Stomach (tissue), 9 donors: ENCODE data around the gene SPIRE2. TPM values are rescaled to one million over a fixed set of nuclear protein-coding genes. Genes with fewer than 3 reads are reported as not detected.

Experiments used
- DNase-seq, 2 donors: peaks; one replicate each; pipeline versions ENCODE4 v3.0.0 to v3.0.0-alpha.2; 2013 to 2019
- H3K27ac ChIP-seq, 5 donors: fragments of 200-600 bp in 4 of 5; sonication (generic) in 4 of 5; one replicate each; pipeline ENCODE4 v1.5.1; 2013 to 2019; ENCODE audit warnings: mild to moderate bottlenecking in 1 of 5, moderate library complexity in 1 of 5
- H3K27me3 ChIP-seq, 3 donors: fragments of 200-600 bp; sonication (generic); one replicate each; pipeline ENCODE4 v1.5.1; 2017 to 2019; ENCODE audit warnings: mixed run types in 1 of 3
- H3K36me3 ChIP-seq, 4 donors: fragments of 200-600 bp; sonication (generic); 1 replicate in 3 of 4; 2 replicates in 1 of 4; pipeline ENCODE4 v1.5.1; 2016 to 2019
- H3K4me1 ChIP-seq, 4 donors: fragments of 200-600 bp; sonication (generic); one replicate each; pipeline ENCODE4 v1.5.1; 2016 to 2019
- H3K4me3 ChIP-seq, 4 donors: fragments of 200-600 bp; sonication (generic) in 3 of 4; one replicate each; pipeline ENCODE4 v1.5.1; 2016 to 2019; ENCODE audit warnings: mild to moderate bottlenecking in 1 of 4
- H3K9me3 ChIP-seq, 4 donors: fragments of 200-600 bp; sonication (generic); one replicate each; pipeline ENCODE4 v1.5.1; 2016 to 2019
- CTCF ChIP-seq, 7 experiments: fragments of 450-650 bp in 4 of 7; fragments of 200-600 bp in 3 of 7; sonication (generic) in 3 of 7; IDR thresholded peaks; one replicate each; pipeline ENCODE4 v1.5.1; 2016 to 2019; ENCODE audit warnings: antibody characterized with exemption in 7 of 7, control low read depth in 2 of 7, mild to moderate bottlenecking in 1 of 7
- EP300 ChIP-seq: sonication (generic); formaldehyde crosslinking; IDR thresholded peaks from one replicate; pipeline ENCODE4 v1.6.1; 2017; ENCODE audit warnings: antibody characterized with exemption
- POLR2A ChIP-seq, 4 donors: fragments of 450-650 bp; IDR thresholded peaks; one replicate each; pipeline ENCODE4 v1.6.1; 2016; ENCODE audit warnings: antibody characterized with exemption in 4 of 4, control low read depth in 2 of 4, mild to moderate bottlenecking in 1 of 4, moderate library complexity in 1 of 4
- POLR2AphosphoS5 ChIP-seq, 3 donors: sonication (generic); formaldehyde crosslinking; IDR thresholded peaks; one replicate each; pipeline ENCODE4 v1.6.1; 2016; ENCODE audit warnings: antibody characterized with exemption in 3 of 3
- WGBS, 5 donors: extraction: QIAGEN DNeasy Blood & Tissue Kit in 3 of 5; methylation state at CpG; one replicate each; pipeline versions ENCODE4 v1.1.5 to v1.1.7; 2013 to 2018; 5-methylcytosine and 5-hydroxymethylcytosine counted together
- intact Hi-C: fragments of 100-400 bp; cut with DNase I; formaldehyde crosslinking; loops from one replicate; pipeline ENCODE4 v1.15.1; 2023; ENCODE audit warnings: low total_unique reads
- polyA plus RNA-seq, 3 donors: library from polyadenylated mRNA; stranded (reverse); fragments of 200-250 nt; gene quantifications; one replicate each; pipeline ENCODE4 v1.2.3, GENCODE V29; 2013
- total RNA-seq, 5 donors: library from RNA; depleted of rRNA; stranded (reverse); fragments of >200 nt; gene quantifications; one replicate each; pipeline versions ENCODE4 v1.1.0 to v1.2.3, GENCODE V29; 2014 to 2016
- donor health status: healthy with polysubstance abuse.
- donor health status: Bipolar disorder and iron deficiency.
- donor health status: healthy.

Gene SPIRE2
- total and polyA plus RNA-seq, 8 donors, result 3.9 to 230 (median 25.0) TPM

- DNase-seq, result no peak
- H3K27ac ChIP-seq, result no peak overlapping the region
- no peak overlapping the region for H3K4me3 ChIP-seq
- intact Hi-C loops, result no loop called here
- peaks cover 0 to 4% (median 1%) of the 10 kb centered on the region in 4 donors for H3K36me3 ChIP-seq
- H3K27me3 ChIP-seq, result peaks cover 0 to 13% (median 0%) of the 10 kb centered on the region in 3 donors
- no peak for TF ChIP-seq POLR2A (IDR thresholded peaks at IDR 0.05)
- no peak for TF ChIP-seq CTCF (IDR thresholded peaks at IDR 0.05)
- TF ChIP-seq EP300, result no peak
- no peak for TF ChIP-seq POLR2AphosphoS5 (IDR thresholded peaks at IDR 0.05)
- peaks cover 9 to 23% (median 16%) of the 10 kb centered on the region in 4 donors for H3K4me1 ChIP-seq
- WGBS, 5 donors, result 50 to 76% (median 68%) methylated on average over 13 of the region's 13 CpGs
- H3K9me3 ChIP-seq, result no peaks in the 10 kb centered on the region
Measured at GRCh38 chr16:89845417-89845816, 17.1 kb downstream of the SPIRE2 start.

GRCh38 chr16:89847051-89847939 lies 19.0 kb downstream of the SPIRE2 start:
- no peak overlapping the region for H3K27ac ChIP-seq
- 32 to 57% (median 34%) methylated on average over 14 to 26 of the region's 26 CpGs for WGBS, 5 donors
- DNase-seq, result peak in 1 of 2 donors; percentile 88

GRCh38 chr16:89847940-89848297 lies 19.6 kb downstream of the SPIRE2 start:
- Histone ChIP-seq H3K27me3 (peaks cover 0 to 13% (median 0%) of the 10 kb centered on the region in 3 donors), H3K4me3 (no peak overlapping the region), H3K4me1 (peaks cover 3 to 21% (median 12%) of the 10 kb centered on the region in 4 donors), H3K36me3 (peaks cover 0 to 9% (median 3%) of the 10 kb centered on the region in 4 donors), H3K27ac (no peak overlapping the region), H3K9me3 (no peaks in the 10 kb centered on the region)
- no peak for DNase-seq
- TF ChIP-seq CTCF (IDR thresholded peaks at IDR 0.05) (no peak), EP300 (no peak), POLR2AphosphoS5 (IDR thresholded peaks at IDR 0.05) (no peak), POLR2A (IDR thresholded peaks at IDR 0.05) (no peak)
- 37 to 49% (median 47%) methylated on average over 8 to 14 of the region's 14 CpGs for WGBS, 5 donors
- intact Hi-C loops, result no loop called here

More at GRCh38 chr16:89847051-89847939, 19.0 kb downstream of the SPIRE2 start:
- Histone ChIP-seq H3K27me3 (peaks cover 0 to 13% (median 0%) of the 10 kb centered on the region in 3 donors), H3K4me1 (peaks cover 9 to 23% (median 16%) of the 10 kb centered on the region in 4 donors), H3K4me3 (no peak overlapping the region), H3K9me3 (no peaks in the 10 kb centered on the region), H3K36me3 (peaks cover 0 to 9% (median 3%) of the 10 kb centered on the region in 4 donors)
- TF ChIP-seq EP300 (no peak), CTCF (IDR thresholded peaks at IDR 0.05) (no peak), POLR2AphosphoS5 (IDR thresholded peaks at IDR 0.05) (no peak), POLR2A (IDR thresholded peaks at IDR 0.05) (no peak)
- intact Hi-C loops, result no loop called here

GRCh38 chr16:89848974-89849373 lies 20.7 kb downstream of the SPIRE2 start:
- peaks cover 0 to 22% (median 9%) of the 10 kb centered on the region in 4 donors for H3K4me1 ChIP-seq
- H3K4me3 ChIP-seq, result no peak overlapping the region
- H3K36me3 ChIP-seq, result peaks cover 0 to 9% (median 3%) of the 10 kb centered on the region in 4 donors
- WGBS, 5 donors, result 86 to 94% (median 91%) methylated on average over 8 to 11 of the region's 11 CpGs
- TF ChIP-seq CTCF (IDR thresholded peaks at IDR 0.05) (no peak), POLR2A (IDR thresholded peaks at IDR 0.05) (no peak), POLR2AphosphoS5 (IDR thresholded peaks at IDR 0.05) (no peak), EP300 (no peak)
- H3K27ac ChIP-seq, result no peak overlapping the region
- intact Hi-C loops, result no loop called here
- peaks cover 0 to 13% (median 0%) of the 10 kb centered on the region in 3 donors for H3K27me3 ChIP-seq
- H3K9me3 ChIP-seq, result no peaks in the 10 kb centered on the region
- DNase-seq, result no peak
